H1 (cell line): Measurements from ENCODE around the gene KCNJ4. TPM values are rescaled to one million over a fixed set of nuclear protein-coding genes. Genes with fewer than 3 reads are reported as not detected.
"Not testable (repeated sequence)": the region's sequence is repeated elsewhere in the genome, so short reads cannot be mapped to it uniquely, and the experiment has no call there.

Source experiments
- CTCF ChIA-PET: fragments of 300-600 bp; sonication (Branson Sonifier 250); formaldehyde crosslinking; loops from one replicate; lab custom pipeline; 2021; ENCODE audit not compliant: partially characterized antibody; lab: Charles Lee
- POLR2A ChIA-PET: fragments of 300-600 bp; sonication (Branson Sonifier 250); formaldehyde crosslinking; loops from one replicate; lab custom pipeline; 2021; ENCODE audit warnings: inconsistent platforms; ENCODE audit not compliant: partially characterized antibody; lab: Charles Lee
- DNase-seq, 2 experiments: peaks; one replicate each; pipeline versions ENCODE4 v3.0.0 to v3.0.0-alpha.2; 2010 to 2022; ENCODE audit warnings: low spot score in 2 of 2, low read depth in 1 of 2, mixed read lengths in 1 of 2
- FAIRE-seq: peaks from 2 replicates; lab custom pipeline; 2011; peaks lifted over from hg19 to GRCh38; lab: Jason Lieb, UNC
- H2AFZ ChIP-seq: 2 replicates; pipeline ENCODE4 v1.8.1; 2012; ENCODE audit warnings: low read length, inconsistent platforms
- H2AK5ac ChIP-seq: 2 replicates; pipeline ENCODE4 v1.6.1; 2013; ENCODE audit warnings: low read depth, low read length
- H2BK120ac ChIP-seq: replicated peaks from 2 replicates; pipeline ENCODE3; 2013; ENCODE audit warnings: low read depth, low read length, inconsistent platforms
- H2BK12ac ChIP-seq: 2 replicates; pipeline ENCODE4 v1.6.1; 2013; ENCODE audit warnings: low read depth, low read length
- H2BK15ac ChIP-seq: 2 replicates; pipeline ENCODE4 v1.6.1; 2013; ENCODE audit warnings: low read length
- H2BK20ac ChIP-seq: 2 replicates; pipeline ENCODE4 v1.6.1; 2013; ENCODE audit warnings: low read length
- H2BK5ac ChIP-seq: 2 replicates; pipeline ENCODE4 v1.6.1; 2013; ENCODE audit warnings: low read depth, low read length
- H3K14ac ChIP-seq: 2 replicates; pipeline ENCODE4 v1.6.1; 2013; ENCODE audit warnings: inconsistent platforms; ENCODE audit not compliant: insufficient read length
- H3K18ac ChIP-seq: 2 replicates; pipeline ENCODE4 v1.6.1; 2013; ENCODE audit warnings: low read length; ENCODE audit errors: extremely low read depth
- H3K23ac ChIP-seq: 2 replicates; pipeline ENCODE4 v1.6.1; 2013; ENCODE audit warnings: inconsistent platforms; ENCODE audit not compliant: insufficient read length
- H3K23me2 ChIP-seq: 2 replicates; pipeline ENCODE4 v1.6.1; 2013; ENCODE audit warnings: low read depth, low read length
- H3K27ac ChIP-seq: 2 replicates; pipeline ENCODE4 v1.6.1; 2011; ENCODE audit warnings: low read depth, low read length, inconsistent platforms
- H3K27me3 ChIP-seq, 4 experiments: replicated peaks in 1 of 4; 1 replicate in 1 of 4; 2 replicates in 3 of 4; pipeline versions ENCODE4 v1.6.1 to v1.8.1; 2011 to 2013; ENCODE audit warnings: low read length in 3 of 4, mild to moderate bottlenecking in 3 of 4, inconsistent platforms in 2 of 4, mixed read lengths in 2 of 4, moderate library complexity in 1 of 4; ENCODE audit not compliant: control insufficient read depth in 3 of 4, insufficient read depth in 3 of 4; ENCODE audit errors: extremely low read depth in 1 of 4
- H3K36me3 ChIP-seq, 4 experiments: 2 replicates each; pipeline versions ENCODE4 v1.6.1 to v1.8.1; 2011 to 2013; ENCODE audit warnings: mild to moderate bottlenecking in 4 of 4, low read length in 3 of 4, moderate library complexity in 2 of 4, control low read depth in 1 of 4, inconsistent platforms in 1 of 4; ENCODE audit not compliant: insufficient read depth in 4 of 4, control insufficient read depth in 2 of 4
- H3K4ac ChIP-seq: replicated peaks from 2 replicates; pipeline ENCODE3; 2013; ENCODE audit warnings: low read length, low read depth, mixed read lengths, inconsistent platforms; ENCODE audit not compliant: insufficient read length
- H3K4me1 ChIP-seq, 4 experiments: replicated peaks in 1 of 4; 1 replicate in 1 of 4; 2 replicates in 3 of 4; pipeline versions ENCODE4 v1.6.1 to v1.8.1; 2011 to 2013; ENCODE audit warnings: low read length in 3 of 4, inconsistent platforms in 2 of 4, mixed read lengths in 1 of 4; ENCODE audit not compliant: insufficient read depth in 4 of 4, control insufficient read depth in 3 of 4
- H3K4me2 ChIP-seq, 2 experiments: 2 replicates each; pipeline versions ENCODE4 v1.6.1 to v1.8.1; 2011 to 2013; ENCODE audit warnings: low read depth in 2 of 2, low read length in 2 of 2, control low read depth in 1 of 2, inconsistent platforms in 1 of 2, mild to moderate bottlenecking in 1 of 2; ENCODE audit not compliant: insufficient read depth in 1 of 2
- H3K4me3 ChIP-seq, 4 experiments: fragments of 200-600, 300-600 bp in 1 of 4; sonication (generic), shearing (Covaris generic), sonication (Bioruptor Twin) in 1 of 4; 2 replicates each; pipeline versions ENCODE4 v1.5.1 to v1.8.1; 2011 to 2016; ENCODE audit warnings: low read length in 4 of 4, low read depth in 3 of 4, control low read depth in 2 of 4, inconsistent platforms in 2 of 4, mild to moderate bottlenecking in 2 of 4, mixed read lengths in 1 of 4, moderate library complexity in 1 of 4; ENCODE audit not compliant: insufficient read depth in 2 of 4; ENCODE audit errors: extremely low read depth in 1 of 4
- H3K56ac ChIP-seq: replicated peaks from 2 replicates; pipeline ENCODE3; 2013; ENCODE audit warnings: low read depth, mild to moderate bottlenecking, mixed read lengths, low read length, inconsistent platforms; ENCODE audit not compliant: insufficient read length
- H3K79me1 ChIP-seq: 2 replicates; pipeline ENCODE4 v1.6.1; 2013; ENCODE audit warnings: low read depth, low read length, control low read depth
- H3K79me2 ChIP-seq, 2 experiments: 2 replicates each; pipeline versions ENCODE4 v1.6.1 to v1.8.1; 2012 to 2013; ENCODE audit warnings: low read length in 2 of 2, mild to moderate bottlenecking in 2 of 2, inconsistent platforms in 1 of 2; ENCODE audit not compliant: insufficient read depth in 2 of 2, control insufficient read depth in 1 of 2
- H3K9ac ChIP-seq, 4 experiments: replicated peaks in 1 of 4; 1 replicate in 1 of 4; 2 replicates in 3 of 4; pipeline versions ENCODE4 v1.6.1 to v1.8.1; 2011 to 2013; ENCODE audit warnings: low read depth in 3 of 4, low read length in 3 of 4, control low read depth in 2 of 4, mild to moderate bottlenecking in 2 of 4, moderate library complexity in 2 of 4, inconsistent platforms in 1 of 4; ENCODE audit errors: extremely low read depth in 1 of 4
- H3K9me3 ChIP-seq, 2 experiments: 2 replicates each; pipeline versions ENCODE4 v1.6.1 to v1.8.1; 2012 to 2013; ENCODE audit warnings: mild to moderate bottlenecking in 2 of 2, moderate library complexity in 2 of 2, control low read depth in 1 of 2, inconsistent platforms in 1 of 2, low read depth in 1 of 2, low read length in 1 of 2, mixed read lengths in 1 of 2; ENCODE audit not compliant: insufficient read depth in 2 of 2
- H4K20me1 ChIP-seq, 2 experiments: replicated peaks in 1 of 2; 2 replicates each; pipeline versions ENCODE3 to v1.8.1; 2011 to 2013; ENCODE audit warnings: inconsistent platforms in 2 of 2, low read length in 2 of 2, mild to moderate bottlenecking in 1 of 2; ENCODE audit not compliant: insufficient read depth in 2 of 2, control insufficient read depth in 1 of 2
- H4K5ac ChIP-seq: 2 replicates; pipeline ENCODE4 v1.6.1; 2013; ENCODE audit warnings: low read length, low read depth, mixed read lengths, inconsistent platforms; ENCODE audit not compliant: insufficient read length
- H4K8ac ChIP-seq: 2 replicates; pipeline ENCODE4 v1.8.0; 2013; ENCODE audit warnings: mild to moderate bottlenecking, moderate library complexity, low read length, inconsistent platforms; ENCODE audit not compliant: insufficient read depth; ENCODE audit errors: extremely low read depth
- H4K91ac ChIP-seq: replicated peaks from 2 replicates; pipeline ENCODE3; 2013; ENCODE audit warnings: low read length, mixed read lengths, inconsistent platforms; ENCODE audit not compliant: insufficient read length
- MAFK ChIP-seq: IDR thresholded peaks from 2 replicates; pipeline ENCODE4 v1.6.1; 2012; ENCODE audit warnings: low read depth, mild to moderate bottlenecking, improper control_type of control experiment, low read length
- WGBS, 2 experiments: shearing (Covaris generic) in 1 of 2; methylation state at CpG; one replicate each; pipeline versions ENCODE4 v1.1.6 to v1.1.7; 2013 to 2015; ENCODE audit warnings: low lambda C conversion rate in 2 of 2, mixed read lengths in 2 of 2, inconsistent platforms in 1 of 2, low coverage in 1 of 2, missing lambda C conversion rate in 1 of 2; ENCODE audit not compliant: insufficient replicate concordance in 2 of 2, insufficient coverage in 1 of 2, insufficient read length in 1 of 2; ENCODE audit errors: extremely low coverage in 1 of 2, missing lambda C conversion rate in 1 of 2; 5-methylcytosine and 5-hydroxymethylcytosine counted together
- polyA plus RNA-seq, 7 experiments: library from polyadenylated mRNA; depleted of rRNA in 3 of 7; stranded (reverse) in 5 of 7; unstranded in 2 of 7; fragments of >200 nt in 5 of 7; fragments of 200-250 nt in 2 of 7; gene quantifications; 1 replicate in 5 of 7; 2 replicates in 1 of 7; 4 replicates in 1 of 7; pipeline versions ENCODE4 v1.2.1 to v1.2.3, GENCODE V29; 2011 to 2013; ENCODE audit warnings: missing spikeins in 2 of 7, mixed read lengths in 2 of 7
- total RNA-seq: library from RNA; stranded (reverse); fragmentation: NEBNext Ultra II Directional; extraction: Animal tissue kit (Norgen Biotek cat#: 25700); gene quantifications from 2 replicates; pipeline ENCODE4 v1.2.1, GENCODE V29; 2021

The KCNJ4 gene
- total and polyA plus RNA-seq, 2 of the 8 experiments (the other 6 are each of a cell fraction or from before 2014, with no cell fraction given), result 1.4 to 2.2 TPM

GRCh38 chr22:38388506-38389427 is 66.2 kb downstream of the KCNJ4 start:
- peak overlapping the region in 1 of 2 experiments; percentile 35; a peak in 2 of 4 replicates for H3K4me2 ChIP-seq
- H4K8ac ChIP-seq, H3K4me3 ChIP-seq, CTCF ChIA-PET, H3K56ac ChIP-seq, H2BK12ac ChIP-seq, H3K27me3 ChIP-seq, H3K4ac ChIP-seq, H2BK5ac ChIP-seq, H4K5ac ChIP-seq, H4K20me1 ChIP-seq, H2AK5ac ChIP-seq, H3K9ac ChIP-seq, H3K14ac ChIP-seq, H2AFZ ChIP-seq, H4K91ac ChIP-seq, H3K23me2 ChIP-seq, H2BK20ac ChIP-seq, H3K27ac ChIP-seq, H2BK120ac ChIP-seq, H3K18ac ChIP-seq, H3K23ac ChIP-seq, H3K79me1 ChIP-seq, H3K36me3 ChIP-seq, FAIRE-seq, H3K9me3 ChIP-seq, DNase-seq, H2BK15ac ChIP-seq: not testable (repeated sequence)
- H3K79me2 ChIP-seq, result peaks cover 8 to 79% of the 10 kb centered on the region in 2 experiments; a peak in 3 of 4 replicates
- H3K4me1 ChIP-seq, result peaks cover under 1 to 13% (median 9%) of the 10 kb centered on the region in 4 experiments; a peak in 5 of 7 replicates
- WGBS, 2 experiments, result 46% methylated on average over 6 of the region's 6 CpGs; no CpG with 5 or more reads in 1 of the 2 experiments
- POLR2A ChIA-PET, result interaction anchor here (1.0 kb wide), 1 partner anchor 10 kb away, joined by 3 read pairs; no protein-coding TSS in a partner anchor
- peak; percentile 66 for TF ChIP-seq MAFK
